GM23338 (cell line): ENCODE measurements around the gene XPO4. TPM values are rescaled to one million over a fixed set of nuclear protein-coding genes. Genes with fewer than 3 reads are reported as not detected.

Source experiments
- ATAC-seq: fragments of 200-7000 bp; cut with Tn5 transposase; 3 replicates; pipeline ENCODE4 v1.9.1; 2020
- DNase-seq: peaks from one replicate; pipeline ENCODE4 v3.0.0-alpha.2; 2015; ENCODE audit warnings: low spot score
- H2AFZ ChIP-seq: fragments of 200-600 bp; sonication (generic); 2 replicates; pipeline ENCODE4 v1.8.0; 2016; ENCODE audit warnings: antibody characterized with exemption, mild to moderate bottlenecking, moderate library complexity
- H3F3A ChIP-seq: fragments of 200-600 bp; sonication (generic); replicated peaks from 2 replicates; pipeline ENCODE4 v1.8.0; 2017; ENCODE audit warnings: antibody characterized with exemption, mixed run types, low read depth
- H3K27ac ChIP-seq: fragments of 200-600 bp; sonication (generic); 2 replicates; pipeline ENCODE4 v1.6.1; 2016; ENCODE audit warnings: low read depth
- H3K27me3 ChIP-seq: fragments of 200-600 bp; sonication (generic); 2 replicates; pipeline ENCODE4 v1.8.0; 2016; ENCODE audit warnings: mild to moderate bottlenecking, mixed run types, moderate library complexity; ENCODE audit not compliant: insufficient read depth
- H3K36me3 ChIP-seq: fragments of 200-600 bp; sonication (generic); 2 replicates; pipeline ENCODE4 v1.8.0; 2016; ENCODE audit warnings: mild to moderate bottlenecking; ENCODE audit not compliant: insufficient read depth
- H3K4me1 ChIP-seq: fragments of 200-600 bp; sonication (generic); 2 replicates; pipeline ENCODE4 v1.8.0; 2016; ENCODE audit warnings: mild to moderate bottlenecking, moderate library complexity; ENCODE audit not compliant: insufficient read depth
- H3K4me2 ChIP-seq: fragments of 200-600 bp; sonication (generic); 2 replicates; pipeline ENCODE4 v1.7.1; 2017; ENCODE audit warnings: mixed run types
- H3K4me3 ChIP-seq: fragments of 200-600 bp; sonication (generic); 2 replicates; pipeline ENCODE4 v1.6.1; 2016; ENCODE audit warnings: mixed run types
- H3K79me2 ChIP-seq: fragments of 200-600 bp; sonication (generic); replicated peaks from 2 replicates; pipeline ENCODE4 v1.8.0; 2017; ENCODE audit warnings: mild to moderate bottlenecking; ENCODE audit not compliant: insufficient read depth
- H3K9me2 ChIP-seq: fragments of 200-600 bp; sonication (generic); 2 replicates; pipeline ENCODE4 v1.8.0; 2017; ENCODE audit not compliant: insufficient read depth
- H4K20me1 ChIP-seq: fragments of 200-600 bp; sonication (generic); replicated peaks from 2 replicates; pipeline ENCODE4 v1.8.0; 2017; ENCODE audit warnings: mild to moderate bottlenecking; ENCODE audit not compliant: insufficient read depth
- H3K27ac Mint-ChIP-seq: 2 replicates; pipeline ENCODE4 v1.8.0; 2020; ENCODE audit warnings: inconsistent platforms, mild to moderate bottlenecking, moderate library complexity, mixed read lengths
- H3K27me3 Mint-ChIP-seq: 3 replicates; pipeline ENCODE4 v1.8.0; 2022; ENCODE audit warnings: low read depth, mild to moderate bottlenecking, moderate library complexity, mixed read lengths, inconsistent platforms; ENCODE audit not compliant: insufficient read depth, poor library complexity
- H3K36me3 Mint-ChIP-seq: 3 replicates; pipeline ENCODE4 v1.8.0; 2021; ENCODE audit warnings: low read depth, mild to moderate bottlenecking, inconsistent platforms, moderate library complexity, mixed read lengths
- H3K4me1 Mint-ChIP-seq: 3 replicates; pipeline ENCODE4 v1.8.0; 2020; ENCODE audit warnings: mild to moderate bottlenecking, inconsistent platforms, mixed read lengths
- H3K4me3 Mint-ChIP-seq: 3 replicates; pipeline ENCODE4 v1.8.0; 2021; ENCODE audit warnings: moderate library complexity, mild to moderate bottlenecking, inconsistent platforms, mixed read lengths
- H3K9me3 Mint-ChIP-seq: 3 replicates; pipeline ENCODE4 v1.8.0; 2020; ENCODE audit warnings: moderate library complexity, mild to moderate bottlenecking, inconsistent platforms, mixed read lengths
- CREB1 ChIP-seq: fragments of 250-450 bp; sonication (Bioruptor Pico); IDR thresholded peaks from 2 replicates; pipeline ENCODE4 v1.5.0; 2020; ENCODE audit warnings: low read depth, mild to moderate bottlenecking, moderate library complexity
- CTCF ChIP-seq, 2 experiments: fragments of 200-600 bp in 1 of 2; sonication (generic) in 1 of 2; conservative IDR thresholded peaks; 2 replicates each; pipeline versions ENCODE4 v1.5.1 to v1.6.1; 2016 to 2017; ENCODE audit warnings: antibody characterized with exemption in 2 of 2, low read depth in 2 of 2, mild to moderate bottlenecking in 2 of 2, moderate library complexity in 1 of 2
- EZH2 ChIP-seq: fragments of 200-600 bp; sonication (generic); IDR thresholded peaks from one replicate; pipeline ENCODE4 v1.8.0; 2017; ENCODE audit warnings: antibody characterized with exemption, mild to moderate bottlenecking, low read depth; ENCODE audit not compliant: unreplicated experiment
- EZH2phosphoT487 ChIP-seq: fragments of 200-600 bp; sonication (generic); IDR thresholded peaks from one replicate; pipeline ENCODE4 v1.8.1; 2018; ENCODE audit warnings: antibody characterized with exemption; ENCODE audit not compliant: unreplicated experiment
- JUNB ChIP-seq: IDR thresholded peaks from one replicate; pipeline ENCODE4 v1.6.1; 2016; ENCODE audit warnings: antibody characterized with exemption; ENCODE audit not compliant: unreplicated experiment
- NANOG ChIP-seq: IDR thresholded peaks from 2 replicates; pipeline ENCODE4 v1.6.1; 2016; ENCODE audit warnings: antibody characterized with exemption, borderline replicate concordance
- POLR2AphosphoS5 ChIP-seq: IDR thresholded peaks from 2 replicates; pipeline ENCODE4 v1.6.1; 2016; ENCODE audit warnings: antibody characterized with exemption, low read depth
- REST ChIP-seq: IDR thresholded peaks from one replicate; pipeline ENCODE4 v1.6.1; 2018; ENCODE audit warnings: antibody characterized with exemption; ENCODE audit not compliant: unreplicated experiment
- STAT1 ChIP-seq: IDR thresholded peaks from one replicate; pipeline ENCODE4 v1.6.1; 2016; ENCODE audit warnings: antibody characterized with exemption; ENCODE audit not compliant: unreplicated experiment
- ZNF114 ChIP-seq: fragments of 250-450 bp; sonication (Bioruptor Pico); IDR thresholded peaks from 2 replicates; pipeline ENCODE4 v1.5.0; 2020; ENCODE audit warnings: mild to moderate bottlenecking, moderate library complexity
- ZNF331 ChIP-seq: fragments of 250-450 bp; sonication (Bioruptor Pico); IDR thresholded peaks from 2 replicates; pipeline ENCODE4 v1.5.0; 2020; ENCODE audit warnings: low read depth, mild to moderate bottlenecking, moderate library complexity
- polyA plus RNA-seq: library from polyadenylated mRNA; unstranded; fragments of >200 nt; fragmentation: Nextera tagmentation; extraction: Ambion mirVana; gene quantifications from 2 replicates; pipeline ENCODE4 v1.2.1, GENCODE V29; 2016
- total RNA-seq: library from RNA; depleted of rRNA; stranded (reverse); fragments of >200 nt; shearing (Covaris generic); gene quantifications from 2 replicates; pipeline ENCODE4 v1.2.3, GENCODE V29; 2014
- TF ChIP-seq, protein P1 (sequence below): IDR thresholded peaks from 2 replicates; pipeline ENCODE4 v1.6.1; 2016; ENCODE audit warnings: antibody characterized with exemption
- TF ChIP-seq, protein P2 (sequence below): fragments of 250-450 bp; sonication (Bioruptor Pico); IDR thresholded peaks from 2 replicates; pipeline ENCODE4 v1.5.0; 2020; ENCODE audit warnings: mild to moderate bottlenecking, moderate library complexity

XPO4 gene
- total and polyA plus RNA-seq, 2 experiments from 2014 or later = 14.1 to 57.8 TPM

DNA sequence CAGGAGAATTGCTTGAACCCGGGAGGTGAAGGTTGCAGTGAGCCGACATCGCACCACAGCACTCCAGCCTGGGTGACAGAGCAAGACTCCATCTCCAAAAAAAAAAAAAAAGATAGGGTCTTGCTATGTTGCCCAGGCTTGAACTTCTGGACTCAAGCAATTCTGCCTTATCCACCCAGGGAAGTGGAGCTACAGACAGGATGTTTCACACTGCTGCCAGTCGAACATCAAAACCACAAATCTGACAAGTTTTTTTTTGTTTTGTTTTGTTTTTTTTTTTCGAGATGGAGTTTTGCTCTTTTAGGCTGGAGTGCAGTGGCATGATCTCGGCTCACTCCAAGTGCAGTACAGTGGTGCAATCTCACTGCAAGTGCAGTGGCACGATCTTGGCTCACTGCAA lies 10.8 kb downstream of the XPO4 start:
- TF ChIP-seq ZNF331 (CRISPR knock-in tag) (no peak), ZNF114 (CRISPR knock-in tag) (no peak), EZH2phosphoT487 (no peak), CTCF (conservative IDR thresholded peaks at IDR 0.05; ENCODE audit: low read depth in 2 of 2) (no peak), POLR2AphosphoS5 (no peak), NANOG (no peak), CREB1 (CRISPR knock-in tag) (no peak), JUNB (no peak), EZH2 (no peak), STAT1 (no peak), REST (no peak)
- TF ChIP-seq, protein P1, sequence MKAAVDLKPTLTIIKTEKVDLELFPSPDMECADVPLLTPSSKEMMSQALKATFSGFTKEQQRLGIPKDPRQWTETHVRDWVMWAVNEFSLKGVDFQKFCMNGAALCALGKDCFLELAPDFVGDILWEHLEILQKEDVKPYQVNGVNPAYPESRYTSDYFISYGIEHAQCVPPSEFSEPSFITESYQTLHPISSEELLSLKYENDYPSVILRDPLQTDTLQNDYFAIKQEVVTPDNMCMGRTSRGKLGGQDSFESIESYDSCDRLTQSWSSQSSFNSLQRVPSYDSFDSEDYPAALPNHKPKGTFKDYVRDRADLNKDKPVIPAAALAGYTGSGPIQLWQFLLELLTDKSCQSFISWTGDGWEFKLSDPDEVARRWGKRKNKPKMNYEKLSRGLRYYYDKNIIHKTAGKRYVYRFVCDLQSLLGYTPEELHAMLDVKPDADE = no peak
- TF ChIP-seq, protein P2, sequence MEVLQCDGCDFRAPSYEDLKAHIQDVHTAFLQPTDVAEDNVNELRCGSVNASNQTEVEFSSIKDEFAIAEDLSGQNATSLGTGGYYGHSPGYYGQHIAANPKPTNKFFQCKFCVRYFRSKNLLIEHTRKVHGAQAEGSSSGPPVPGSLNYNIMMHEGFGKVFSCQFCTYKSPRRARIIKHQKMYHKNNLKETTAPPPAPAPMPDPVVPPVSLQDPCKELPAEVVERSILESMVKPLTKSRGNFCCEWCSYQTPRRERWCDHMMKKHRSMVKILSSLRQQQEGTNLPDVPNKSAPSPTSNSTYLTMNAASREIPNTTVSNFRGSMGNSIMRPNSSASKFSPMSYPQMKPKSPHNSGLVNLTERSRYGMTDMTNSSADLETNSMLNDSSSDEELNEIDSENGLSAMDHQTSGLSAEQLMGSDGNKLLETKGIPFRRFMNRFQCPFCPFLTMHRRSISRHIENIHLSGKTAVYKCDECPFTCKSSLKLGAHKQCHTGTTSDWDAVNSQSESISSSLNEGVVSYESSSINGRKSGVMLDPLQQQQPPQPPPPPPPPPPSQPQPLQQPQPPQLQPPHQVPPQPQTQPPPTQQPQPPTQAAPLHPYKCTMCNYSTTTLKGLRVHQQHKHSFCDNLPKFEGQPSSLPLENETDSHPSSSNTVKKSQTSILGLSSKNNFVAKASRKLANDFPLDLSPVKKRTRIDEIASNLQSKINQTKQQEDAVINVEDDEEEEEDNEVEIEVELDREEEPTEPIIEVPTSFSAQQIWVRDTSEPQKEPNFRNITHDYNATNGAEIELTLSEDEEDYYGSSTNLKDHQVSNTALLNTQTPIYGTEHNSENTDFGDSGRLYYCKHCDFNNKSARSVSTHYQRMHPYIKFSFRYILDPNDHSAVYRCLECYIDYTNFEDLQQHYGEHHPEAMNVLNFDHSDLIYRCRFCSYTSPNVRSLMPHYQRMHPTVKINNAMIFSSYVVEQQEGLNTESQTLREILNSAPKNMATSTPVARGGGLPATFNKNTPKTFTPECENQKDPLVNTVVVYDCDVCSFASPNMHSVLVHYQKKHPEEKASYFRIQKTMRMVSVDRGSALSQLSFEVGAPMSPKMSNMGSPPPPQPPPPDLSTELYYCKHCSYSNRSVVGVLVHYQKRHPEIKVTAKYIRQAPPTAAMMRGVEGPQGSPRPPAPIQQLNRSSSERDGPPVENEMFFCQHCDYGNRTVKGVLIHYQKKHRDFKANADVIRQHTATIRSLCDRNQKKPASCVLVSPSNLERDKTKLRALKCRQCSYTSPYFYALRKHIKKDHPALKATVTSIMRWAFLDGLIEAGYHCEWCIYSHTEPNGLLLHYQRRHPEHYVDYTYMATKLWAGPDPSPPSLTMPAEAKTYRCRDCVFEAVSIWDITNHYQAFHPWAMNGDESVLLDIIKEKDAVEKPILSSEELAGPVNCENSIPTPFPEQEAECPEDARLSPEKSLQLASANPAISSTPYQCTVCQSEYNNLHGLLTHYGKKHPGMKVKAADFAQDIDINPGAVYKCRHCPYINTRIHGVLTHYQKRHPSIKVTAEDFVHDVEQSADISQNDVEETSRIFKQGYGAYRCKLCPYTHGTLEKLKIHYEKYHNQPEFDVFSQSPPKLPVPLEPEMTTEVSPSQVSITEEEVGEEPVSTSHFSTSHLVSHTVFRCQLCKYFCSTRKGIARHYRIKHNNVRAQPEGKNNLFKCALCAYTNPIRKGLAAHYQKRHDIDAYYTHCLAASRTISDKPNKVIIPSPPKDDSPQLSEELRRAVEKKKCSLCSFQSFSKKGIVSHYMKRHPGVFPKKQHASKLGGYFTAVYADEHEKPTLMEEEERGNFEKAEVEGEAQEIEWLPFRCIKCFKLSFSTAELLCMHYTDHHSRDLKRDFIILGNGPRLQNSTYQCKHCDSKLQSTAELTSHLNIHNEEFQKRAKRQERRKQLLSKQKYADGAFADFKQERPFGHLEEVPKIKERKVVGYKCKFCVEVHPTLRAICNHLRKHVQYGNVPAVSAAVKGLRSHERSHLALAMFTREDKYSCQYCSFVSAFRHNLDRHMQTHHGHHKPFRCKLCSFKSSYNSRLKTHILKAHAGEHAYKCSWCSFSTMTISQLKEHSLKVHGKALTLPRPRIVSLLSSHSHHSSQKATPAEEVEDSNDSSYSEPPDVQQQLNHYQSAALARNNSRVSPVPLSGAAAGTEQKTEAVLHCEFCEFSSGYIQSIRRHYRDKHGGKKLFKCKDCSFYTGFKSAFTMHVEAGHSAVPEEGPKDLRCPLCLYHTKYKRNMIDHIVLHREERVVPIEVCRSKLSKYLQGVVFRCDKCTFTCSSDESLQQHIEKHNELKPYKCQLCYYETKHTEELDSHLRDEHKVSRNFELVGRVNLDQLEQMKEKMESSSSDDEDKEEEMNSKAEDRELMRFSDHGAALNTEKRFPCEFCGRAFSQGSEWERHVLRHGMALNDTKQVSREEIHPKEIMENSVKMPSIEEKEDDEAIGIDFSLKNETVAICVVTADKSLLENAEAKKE (CRISPR knock-in tag) = no peak
- Histone ChIP-seq H3K4me1 (no peaks in the 10 kb centered on the region), H3K9me2 (no peaks in the 10 kb centered on the region), H3K27me3 (no peaks in the 10 kb centered on the region), H2AFZ (no peak overlapping the region), H4K20me1 (peaks cover 75% of the 10 kb centered on the region), H3K27ac (no peak overlapping the region), H3K4me2 (no peak overlapping the region), H3K36me3 (no peaks in the 10 kb centered on the region), H3F3A (no peaks in the 10 kb centered on the region), H3K4me3 (no peak overlapping the region), H3K79me2 (peaks cover 100% of the 10 kb centered on the region)
- no peaks in the 10 kb centered on the region for H3K4me1 Mint-ChIP-seq
- H3K4me3 Mint-ChIP-seq = no peak overlapping the region
- H3K36me3 Mint-ChIP-seq = peaks cover 5% of the 10 kb centered on the region; the same call in 1 of the 3 replicates
- no peaks in the 10 kb centered on the region for H3K27me3 Mint-ChIP-seq
- no peak for DNase-seq
- no peak for ATAC-seq
- no peaks in the 10 kb centered on the region for H3K9me3 Mint-ChIP-seq
- H3K27ac Mint-ChIP-seq = no peak overlapping the region
